DMS53 treated with DMSO at 0.1 percent for 48 hours (cell line): ENCODE data around the gene ST3GAL6.
A peak's percentile ranks its signal among the peaks of the same experiment; 100 is the strongest.

Experiments
- DNase-seq: peaks from one replicate; lab custom pipeline; 2025; ENCODE audit not compliant: unreplicated experiment; lab: John Stamatoyannopoulos, UW

ST3GAL6 gene

DNA sequence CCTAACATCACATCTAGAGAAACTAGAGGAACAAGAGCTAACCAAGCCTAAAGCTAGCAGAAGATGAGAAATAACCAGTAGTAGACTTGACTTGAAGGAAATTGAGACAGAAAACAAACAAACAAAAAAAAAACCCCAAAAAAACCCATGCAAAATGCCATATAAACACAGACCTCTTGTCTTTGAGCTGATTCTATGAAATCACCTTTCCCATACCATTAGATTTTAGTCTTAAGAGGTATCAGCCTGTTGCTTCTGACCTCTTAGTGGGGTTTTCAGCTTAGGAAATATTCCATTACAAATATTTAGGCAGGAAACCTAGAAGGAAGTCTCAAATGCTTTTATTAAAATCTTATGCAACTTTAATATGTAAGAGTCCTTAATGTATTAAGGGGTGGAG is 23.9 kb upstream of the ST3GAL6 start:
- no peak for DNase-seq

GRCh38 chr3:98740324-98740723 is 22.8 kb upstream of the ST3GAL6 start:
- DNase-seq: no peak

GRCh38 chr3:98741121-98741716 is 21.9 kb upstream of the ST3GAL6 start:
- DNase-seq: no peak

DNA sequence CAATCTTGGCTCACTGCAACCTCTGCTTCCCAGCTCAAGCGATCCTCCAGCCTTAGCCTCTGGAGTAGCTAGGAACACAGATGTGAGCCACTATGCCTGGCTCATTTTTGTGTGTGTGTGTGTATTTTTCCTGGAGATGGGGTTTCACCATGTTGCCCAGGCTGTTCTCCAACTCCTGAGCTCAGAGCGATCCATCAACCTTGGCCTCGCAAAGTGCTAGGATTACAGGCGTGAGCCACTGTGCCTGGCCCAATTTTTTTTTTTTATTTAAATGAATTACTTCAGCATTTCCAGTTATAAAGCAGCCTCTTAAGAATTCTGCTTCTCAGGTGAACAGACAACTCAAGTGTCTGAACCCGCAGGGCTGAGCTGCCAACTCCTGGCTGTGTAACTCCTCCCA is 20.1 kb upstream of the ST3GAL6 start:
- no peak for DNase-seq

DNA sequence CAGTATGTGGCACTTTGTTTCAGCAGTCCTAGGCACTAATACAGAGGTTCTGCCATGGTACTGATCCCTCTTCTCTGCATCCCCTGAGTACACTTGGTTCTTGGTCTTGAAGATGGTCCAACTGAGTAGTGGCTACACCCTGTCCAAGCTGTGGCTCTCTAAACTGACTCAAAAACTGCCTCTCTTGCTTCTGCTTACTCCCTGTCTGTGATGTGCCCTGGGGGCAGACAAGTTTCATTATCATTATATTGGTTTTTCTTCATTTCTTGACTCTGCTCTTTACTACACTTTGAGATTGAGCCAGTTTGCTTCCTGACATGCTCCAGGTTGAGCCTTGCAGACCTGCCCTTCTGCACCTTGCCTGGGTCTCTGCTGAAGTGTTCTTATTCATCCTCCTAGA is 18.9 kb upstream of the ST3GAL6 start:
- DNase-seq: no peak

DNA sequence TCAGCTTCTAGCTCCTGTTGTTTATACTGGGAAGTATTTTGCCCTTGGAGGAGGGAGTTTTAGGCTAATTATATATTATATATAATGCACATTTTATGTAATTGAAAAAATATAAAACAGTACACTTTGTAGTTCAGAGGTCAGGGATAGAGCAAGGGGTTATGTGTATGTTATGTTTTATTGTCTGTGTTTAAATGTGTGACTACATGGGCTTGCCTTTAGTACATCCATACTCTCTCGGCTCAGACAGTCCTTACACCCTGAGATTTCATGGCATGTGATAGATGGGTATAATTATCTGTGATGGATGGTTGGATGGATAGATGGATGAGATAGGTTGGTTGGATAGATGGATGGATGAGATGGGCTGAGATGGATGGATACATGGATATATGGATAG is 17.4 kb upstream of the ST3GAL6 start:
- DNase-seq: no peak

DNA sequence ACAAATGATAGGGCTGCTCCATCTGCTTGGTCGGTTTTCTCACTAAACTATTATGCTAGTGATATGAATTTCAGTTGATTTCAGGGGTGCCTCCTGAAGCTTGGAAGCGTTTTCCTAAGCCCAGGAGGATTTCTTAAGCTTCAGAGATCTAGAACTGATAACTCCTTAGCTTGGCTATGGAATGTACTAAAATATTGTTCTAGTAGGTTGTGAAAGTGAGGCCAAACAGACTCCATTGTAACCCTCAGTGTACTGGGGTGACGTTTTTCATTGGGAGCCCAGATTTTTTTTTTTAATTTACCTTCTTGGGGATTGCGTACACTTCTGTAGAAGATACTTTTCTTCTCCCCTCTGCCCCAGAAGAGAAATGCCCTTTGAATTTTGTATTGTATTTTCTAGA is 17.0 kb upstream of the ST3GAL6 start:
- DNase-seq: no peak

GRCh38 chr3:98746882-98747281 is 16.3 kb upstream of the ST3GAL6 start:
- no peak for DNase-seq

DNA sequence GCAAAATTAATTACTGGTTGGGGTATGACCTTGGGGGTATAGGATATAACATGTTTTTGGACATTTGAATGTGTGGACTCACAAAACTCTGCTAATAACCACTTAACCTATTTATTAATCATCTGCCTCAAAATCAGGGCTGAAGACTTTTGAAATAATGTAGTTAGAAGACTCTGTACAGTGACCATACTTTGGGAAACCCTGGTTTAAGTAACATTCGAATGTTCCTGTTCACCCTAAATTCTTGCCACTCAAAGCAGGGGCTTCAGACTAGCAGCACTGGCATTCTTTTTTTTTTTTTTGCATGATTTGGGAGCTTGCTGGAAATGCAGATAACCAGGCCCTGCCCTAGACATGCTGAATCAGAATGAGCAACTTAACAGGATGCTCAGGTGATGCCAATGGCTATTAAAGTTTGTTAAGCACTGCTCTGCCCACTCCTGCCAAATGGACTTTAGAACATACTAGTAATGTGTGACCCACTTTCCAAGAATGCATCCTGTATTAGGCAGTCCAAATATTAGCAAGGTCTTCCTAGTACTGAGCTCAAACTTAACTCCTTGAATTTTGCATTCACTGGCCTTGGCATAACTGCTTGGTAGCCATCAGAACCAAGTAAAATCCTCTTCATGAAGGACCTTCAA is 12.7 kb upstream of the ST3GAL6 start:
- DNase-seq: no peak

GRCh38 chr3:98754483-98754882 is 8.7 kb upstream of the ST3GAL6 start:
- no peak for DNase-seq

DNA sequence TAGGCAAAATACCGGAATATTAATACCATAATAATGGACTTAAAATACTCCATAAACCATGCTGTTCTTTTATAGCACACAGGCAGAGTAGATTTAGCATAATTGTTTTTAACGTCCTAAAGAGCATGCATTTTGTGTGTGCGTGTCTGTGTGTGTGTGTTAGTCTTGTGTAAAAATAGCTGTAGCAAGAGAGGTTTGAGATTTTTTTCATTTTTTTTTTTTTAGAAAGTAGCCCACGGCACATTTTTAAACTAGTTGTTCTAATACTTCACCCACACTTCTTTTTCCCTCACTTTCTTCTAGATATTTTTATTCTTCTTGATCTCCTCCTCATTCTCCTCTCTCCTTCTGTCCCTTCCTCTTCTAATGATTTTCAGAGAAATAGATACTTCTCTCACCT is 7.5 kb upstream of the ST3GAL6 start:
- DNase-seq: no peak

GRCh38 chr3:98759629-98760028 is 3.5 kb upstream of the ST3GAL6 start:
- DNase-seq: no peak

DNA sequence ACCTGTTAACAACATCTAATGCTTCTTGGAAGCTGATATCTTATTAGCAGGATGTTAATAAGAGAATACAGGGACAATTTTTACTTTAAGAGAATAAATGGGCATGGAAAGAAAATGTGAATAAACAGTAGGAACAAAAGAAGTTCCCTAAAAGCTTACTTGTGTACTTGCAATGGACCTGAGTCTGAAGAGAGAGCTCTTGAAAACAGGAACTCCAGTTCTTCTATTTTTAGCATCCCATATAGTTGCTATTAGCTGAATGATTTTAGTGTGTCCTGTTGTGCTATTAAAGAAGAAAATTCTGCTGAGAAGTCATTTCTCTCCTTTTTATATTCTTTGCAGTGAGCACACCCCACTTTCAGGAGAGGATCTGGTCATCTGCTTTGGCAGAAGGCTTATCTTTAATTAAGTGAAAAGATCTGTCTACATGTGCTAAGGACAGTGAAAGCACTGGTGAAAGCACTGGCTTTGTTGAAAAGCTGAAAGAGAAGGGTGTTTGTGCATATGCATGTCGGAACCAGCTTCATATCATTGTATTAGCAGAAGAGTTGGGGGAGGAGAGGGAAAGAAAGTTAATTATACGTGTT is 1.4 kb upstream of the ST3GAL6 start:
- DNase-seq: no peak

- DNase-seq: no peak
Measured at GRCh38 chr3:98763819-98764418, 779 bp downstream of the ST3GAL6 start.

- no peak for DNase-seq
Measured at GRCh38 chr3:98764472-98764884, 1.3 kb downstream of the ST3GAL6 start.

DNA sequence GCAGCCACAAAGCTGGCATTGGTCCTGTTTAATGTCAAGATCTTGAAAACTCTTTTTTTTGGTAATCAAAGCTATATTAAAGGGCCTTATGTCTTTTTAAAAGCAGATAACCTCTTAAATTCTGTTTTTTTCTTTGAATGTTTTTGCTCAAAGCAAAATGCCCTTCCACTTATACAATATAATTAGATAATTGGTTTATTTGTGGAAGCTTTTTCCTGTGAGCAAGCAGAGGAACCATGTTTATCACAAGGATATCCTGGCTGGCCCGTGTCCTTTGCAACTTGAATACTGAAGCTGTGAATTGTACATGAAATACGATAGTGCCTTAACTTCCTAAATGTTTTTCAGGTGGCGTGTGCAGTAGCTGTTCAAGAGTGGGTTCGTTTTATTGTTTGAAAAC is 2.6 kb downstream of the ST3GAL6 start:
- DNase-seq: no peak

- no peak for DNase-seq
Measured at GRCh38 chr3:98766924-98767323, 3.8 kb downstream of the ST3GAL6 start.

DNA sequence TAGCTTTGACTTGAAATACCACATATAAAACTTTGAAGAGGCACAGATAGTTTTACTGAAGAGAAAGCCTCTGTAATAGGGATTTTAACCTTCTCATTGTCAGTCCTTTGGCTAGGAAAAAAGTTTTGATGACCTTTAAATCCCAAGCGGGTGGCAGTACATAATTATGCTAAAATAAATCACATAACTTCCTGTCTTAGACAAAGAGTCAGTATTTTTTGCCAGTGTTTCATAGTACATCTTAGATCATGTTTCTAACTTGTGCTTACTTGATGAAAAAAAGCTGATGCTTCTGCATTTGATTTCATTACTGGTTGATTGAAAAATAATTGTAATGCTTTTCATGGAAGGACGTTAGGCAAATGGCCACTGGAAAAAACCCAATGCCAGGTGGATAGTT is 5.8 kb downstream of the ST3GAL6 start:
- DNase-seq: no peak

DNA sequence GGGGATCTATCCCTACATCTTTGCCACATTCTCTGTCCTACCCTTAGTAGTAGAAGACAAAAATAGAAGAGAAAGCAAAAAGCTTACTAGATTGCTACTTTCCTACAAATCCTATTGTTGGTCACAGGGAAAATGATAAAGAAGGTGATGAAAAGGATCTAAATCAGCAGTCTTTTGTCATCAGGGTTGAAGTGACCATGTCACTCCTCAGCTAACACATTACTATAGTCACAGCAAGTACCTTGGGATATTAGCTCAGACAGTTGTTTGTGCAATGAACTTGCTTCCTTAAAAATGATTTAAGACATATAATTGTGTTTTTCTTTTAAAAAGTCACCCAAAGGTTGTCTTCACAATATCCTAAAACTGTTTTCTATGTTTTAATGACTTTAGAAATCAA is 6.3 kb downstream of the ST3GAL6 start:
- no peak for DNase-seq

DNA sequence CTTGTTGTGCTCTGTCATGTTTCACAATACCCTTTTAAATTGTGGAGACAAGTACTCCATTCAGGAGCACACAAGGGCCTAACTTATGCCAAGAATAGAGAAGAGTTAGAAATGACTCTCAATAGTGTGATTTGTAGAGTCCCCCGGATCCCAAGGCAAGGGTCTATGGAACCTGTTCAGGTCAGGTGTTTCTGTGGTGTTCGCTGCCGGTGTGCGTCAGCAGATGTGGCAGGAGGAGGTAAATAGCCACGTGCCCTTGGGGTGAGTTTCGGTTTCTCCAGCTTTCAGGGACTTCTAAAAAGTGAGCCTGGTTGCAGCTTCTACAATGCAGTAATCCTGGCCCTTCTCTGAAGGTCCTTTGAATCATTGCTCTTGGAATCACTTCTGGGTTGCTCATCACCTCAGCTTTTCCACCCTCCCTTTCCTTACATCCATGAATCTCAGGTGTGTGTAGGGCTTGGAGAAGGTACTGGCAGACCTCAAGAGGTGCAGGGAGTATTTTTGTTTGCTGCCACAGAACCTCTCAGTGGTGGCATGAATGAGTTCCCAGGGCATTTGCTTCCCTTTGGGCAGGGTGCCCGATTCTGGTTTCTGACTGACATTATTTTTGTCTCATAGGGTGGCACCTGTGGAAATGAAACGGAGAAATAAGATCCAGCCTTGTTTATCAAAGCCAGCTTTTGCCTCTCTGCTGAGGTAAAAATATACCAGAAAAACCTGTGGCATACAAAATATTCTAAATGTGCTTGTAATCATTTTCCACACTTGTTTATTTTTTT is 7.3 kb downstream of the ST3GAL6 start:
- DNase-seq: peak; percentile 1

- DNase-seq: no peak
Measured at GRCh38 chr3:98772022-98772421, 8.9 kb downstream of the ST3GAL6 start.
